ENCODE data around the gene CENPP. TPM values are rescaled to one million over a fixed set of nuclear protein-coding genes. Genes with fewer than 3 reads are reported as not detected.

CENPP gene
- total RNA-seq, 1 experiment from 2014 or later: 15.6 TPM

GRCh38 chr9:92665836-92666235 lies 340.1 kb downstream of the CENPP start:
- intact Hi-C loops (cut with micrococcal nuclease; ENCODE audit: unreplicated experiment): no loop called here
- CTCF ChIA-PET: no interaction called here
- H3K36me3 ChIP-seq (ENCODE audit: insufficient read depth, low read length, poor library complexity, severe bottlenecking): no peaks in the 10 kb centered on the region
- H3K4me3 ChIP-seq (ENCODE audit: low read depth, low read length, poor library complexity, severe bottlenecking): no peak overlapping the region
- BruUV-seq (replicated peaks): no TSS peak
- H3K27me3 ChIP-seq (replicated peaks; ENCODE audit: insufficient read depth, low read depth, low read length, poor library complexity): no peaks in the 10 kb centered on the region
- H3K4me1 ChIP-seq (ENCODE audit: insufficient read depth, low read length, poor library complexity, severe bottlenecking): peaks cover 11% of the 10 kb centered on the region
- H3K9me3 ChIP-seq (ENCODE audit: low read depth, low read length, poor library complexity, severe bottlenecking): no peaks in the 10 kb centered on the region
- POLR2A ChIA-PET (ENCODE audit: low non-redundant PET): no interaction called here
- TF ChIP-seq, protein P1, sequence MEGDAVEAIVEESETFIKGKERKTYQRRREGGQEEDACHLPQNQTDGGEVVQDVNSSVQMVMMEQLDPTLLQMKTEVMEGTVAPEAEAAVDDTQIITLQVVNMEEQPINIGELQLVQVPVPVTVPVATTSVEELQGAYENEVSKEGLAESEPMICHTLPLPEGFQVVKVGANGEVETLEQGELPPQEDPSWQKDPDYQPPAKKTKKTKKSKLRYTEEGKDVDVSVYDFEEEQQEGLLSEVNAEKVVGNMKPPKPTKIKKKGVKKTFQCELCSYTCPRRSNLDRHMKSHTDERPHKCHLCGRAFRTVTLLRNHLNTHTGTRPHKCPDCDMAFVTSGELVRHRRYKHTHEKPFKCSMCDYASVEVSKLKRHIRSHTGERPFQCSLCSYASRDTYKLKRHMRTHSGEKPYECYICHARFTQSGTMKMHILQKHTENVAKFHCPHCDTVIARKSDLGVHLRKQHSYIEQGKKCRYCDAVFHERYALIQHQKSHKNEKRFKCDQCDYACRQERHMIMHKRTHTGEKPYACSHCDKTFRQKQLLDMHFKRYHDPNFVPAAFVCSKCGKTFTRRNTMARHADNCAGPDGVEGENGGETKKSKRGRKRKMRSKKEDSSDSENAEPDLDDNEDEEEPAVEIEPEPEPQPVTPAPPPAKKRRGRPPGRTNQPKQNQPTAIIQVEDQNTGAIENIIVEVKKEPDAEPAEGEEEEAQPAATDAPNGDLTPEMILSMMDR (conservative IDR thresholded peaks at IDR 0.05; ENCODE audit: low read depth, low read length): no peak
- TF ChIP-seq EZH2 (IDR thresholded peaks at IDR 0.05; ENCODE audit: borderline replicate concordance, low read depth, low read length, poor library complexity, severe bottlenecking): no peak
- DNase-seq (ENCODE audit: low spot score): no peak
- H3K27ac ChIP-seq (ENCODE audit: low read depth, low read length, poor library complexity, severe bottlenecking): no peak overlapping the region

DNA sequence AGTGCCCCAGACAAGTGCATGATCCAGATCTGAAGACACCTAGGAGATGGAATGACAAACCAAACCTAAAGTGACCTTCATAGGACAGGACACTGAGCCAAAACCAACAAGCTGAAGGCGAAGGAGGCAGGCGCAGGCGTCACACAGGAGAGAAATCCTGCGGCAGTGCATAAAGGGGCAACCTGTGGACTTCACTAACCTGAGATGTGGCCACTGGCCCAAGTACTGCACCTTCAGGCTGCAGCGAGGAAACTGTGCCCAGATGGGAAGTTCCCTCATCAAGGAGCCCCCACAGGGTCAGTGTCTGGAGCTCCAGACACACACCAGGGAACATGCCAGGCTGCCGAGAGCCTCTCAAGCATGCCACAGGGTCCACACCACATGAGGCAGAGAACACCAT lies 340.5 kb downstream of the CENPP start:
- no TSS peak for BruUV-seq (replicated peaks)
- H3K4me1 ChIP-seq (ENCODE audit: insufficient read depth, low read length, poor library complexity, severe bottlenecking): peaks cover 11% of the 10 kb centered on the region
- no peaks in the 10 kb centered on the region for H3K9me3 ChIP-seq (ENCODE audit: low read depth, low read length, poor library complexity, severe bottlenecking)
- H3K4me3 ChIP-seq (ENCODE audit: low read depth, low read length, poor library complexity, severe bottlenecking): no peak overlapping the region
- no peak for TF ChIP-seq EZH2 (IDR thresholded peaks at IDR 0.05; ENCODE audit: borderline replicate concordance, low read depth, low read length, poor library complexity, severe bottlenecking)
- TF ChIP-seq, protein P1 (conservative IDR thresholded peaks at IDR 0.05; ENCODE audit: low read depth, low read length): no peak
- POLR2A ChIA-PET (ENCODE audit: low non-redundant PET): no interaction called here
- no peaks in the 10 kb centered on the region for H3K27me3 ChIP-seq (replicated peaks; ENCODE audit: insufficient read depth, low read depth, low read length, poor library complexity)
- DNase-seq (ENCODE audit: low spot score): no peak
- CTCF ChIA-PET: no interaction called here
- no peaks in the 10 kb centered on the region for H3K36me3 ChIP-seq (ENCODE audit: insufficient read depth, low read length, poor library complexity, severe bottlenecking)
- intact Hi-C loops (cut with micrococcal nuclease; ENCODE audit: unreplicated experiment): no loop called here
- H3K27ac ChIP-seq (ENCODE audit: low read depth, low read length, poor library complexity, severe bottlenecking): no peak overlapping the region

DNA sequence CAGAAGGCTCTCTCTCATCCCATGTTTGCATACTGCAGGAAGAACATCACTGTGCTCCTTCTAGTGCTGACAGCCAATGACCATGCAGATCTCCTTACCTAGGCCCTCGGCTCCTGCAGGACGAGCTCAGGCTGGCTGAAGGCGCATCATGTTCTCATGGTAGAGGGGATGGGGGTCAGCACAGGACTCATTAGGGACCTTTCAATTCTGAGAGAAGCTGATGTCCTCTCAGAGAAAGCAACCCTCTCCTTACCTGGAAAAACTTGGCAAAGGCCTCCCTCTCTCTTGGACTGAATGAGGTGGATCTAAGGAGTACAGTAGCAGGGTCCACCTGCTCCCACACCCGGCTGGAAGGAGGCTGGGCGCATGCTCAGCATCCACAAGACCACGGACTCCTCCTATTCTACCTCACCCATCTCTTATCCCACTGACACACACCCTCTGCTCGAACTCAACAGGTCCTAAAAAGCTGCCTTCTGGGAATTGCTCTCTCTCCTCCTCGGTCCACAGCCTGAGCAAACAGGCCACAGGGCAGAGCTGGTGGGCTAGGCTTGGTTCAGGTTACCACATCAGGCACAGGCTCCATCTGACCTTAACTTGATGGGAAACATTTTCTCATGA lies 341.3 kb downstream of the CENPP start:
- Histone ChIP-seq H3K27me3 (replicated peaks; ENCODE audit: insufficient read depth, low read depth, low read length, poor library complexity) (no peaks in the 10 kb centered on the region), H3K36me3 (ENCODE audit: insufficient read depth, low read length, poor library complexity, severe bottlenecking) (no peaks in the 10 kb centered on the region), H3K27ac (ENCODE audit: low read depth, low read length, poor library complexity, severe bottlenecking) (no peak overlapping the region), H3K9me3 (ENCODE audit: low read depth, low read length, poor library complexity, severe bottlenecking) (no peaks in the 10 kb centered on the region), H3K4me3 (ENCODE audit: low read depth, low read length, poor library complexity, severe bottlenecking) (no peak overlapping the region), H3K4me1 (ENCODE audit: insufficient read depth, low read length, poor library complexity, severe bottlenecking) (peaks cover 6% of the 10 kb centered on the region)
- TF ChIP-seq, protein P1 (conservative IDR thresholded peaks at IDR 0.05; ENCODE audit: low read depth, low read length): no peak
- no peak for TF ChIP-seq EZH2 (IDR thresholded peaks at IDR 0.05; ENCODE audit: borderline replicate concordance, low read depth, low read length, poor library complexity, severe bottlenecking)
- POLR2A ChIA-PET (ENCODE audit: low non-redundant PET): interaction anchor here (0.6 kb wide), 1 partner anchor 17 kb away, joined by 4 read pairs; no protein-coding TSS in a partner anchor
- CTCF ChIA-PET: no interaction called here
- intact Hi-C loops (cut with micrococcal nuclease; ENCODE audit: unreplicated experiment): no loop called here
- no TSS peak for BruUV-seq (replicated peaks)
- no peak for DNase-seq (ENCODE audit: low spot score)

Measured in A673 (cell line).